Keratinocyte (primary cell): ENCODE measurements around the gene PDE1C. TPM values are rescaled to one million over a fixed set of nuclear protein-coding genes. Genes with fewer than 3 reads are reported as not detected.

Source experiments
- DNase-seq: peaks from one replicate; pipeline ENCODE4 v3.0.0-alpha.2; 2011; ENCODE audit warnings: low read depth, missing footprints, low spot score
- FAIRE-seq: peaks from 2 replicates; lab custom pipeline; 2011; peaks lifted over from hg19 to GRCh38; lab: Jason Lieb, UNC
- H2AFZ ChIP-seq: 2 replicates; pipeline ENCODE4 v1.6.0; 2012; ENCODE audit warnings: low read length, control low read depth, inconsistent platforms; ENCODE audit not compliant: control insufficient read depth
- H3K27ac ChIP-seq: 2 replicates; pipeline ENCODE4 v1.5.1; 2011; ENCODE audit warnings: low read length; ENCODE audit not compliant: control insufficient read depth, insufficient read depth
- H3K27me3 ChIP-seq: 3 replicates; pipeline ENCODE4 v1.6.0; 2011; ENCODE audit warnings: low read length; ENCODE audit not compliant: control insufficient read depth, insufficient read depth; ENCODE audit errors: extremely low read depth
- H3K36me3 ChIP-seq, 2 experiments: 2 replicates in 1 of 2; 3 replicates in 1 of 2; pipeline ENCODE4 v1.5.1; 2011; ENCODE audit warnings: low read length in 2 of 2, mild to moderate bottlenecking in 1 of 2; ENCODE audit not compliant: control insufficient read depth in 2 of 2, insufficient read depth in 2 of 2; ENCODE audit errors: extremely low read depth in 1 of 2
- H3K4me1 ChIP-seq: 3 replicates; pipeline ENCODE4 v1.5.1; 2011; ENCODE audit warnings: low read length; ENCODE audit not compliant: control insufficient read depth, insufficient read depth; ENCODE audit errors: extremely low read depth
- H3K4me2 ChIP-seq: 3 replicates; pipeline ENCODE4 v1.6.0; 2011; ENCODE audit warnings: low read depth, low read length; ENCODE audit not compliant: control insufficient read depth, insufficient read depth; ENCODE audit errors: extremely low read depth
- H3K4me3 ChIP-seq, 3 experiments: fragments of 200-600 bp in 1 of 3; sonication (generic) in 1 of 3; 2 replicates in 2 of 3; 3 replicates in 1 of 3; pipeline ENCODE4 v1.5.1; 2011 to 2016; ENCODE audit warnings: low read length in 3 of 3, mild to moderate bottlenecking in 3 of 3, control low read depth in 2 of 3, inconsistent platforms in 1 of 3, low read depth in 1 of 3, mixed read lengths in 1 of 3, mixed run types in 1 of 3, moderate library complexity in 1 of 3; ENCODE audit not compliant: control insufficient read depth in 2 of 3, insufficient read depth in 2 of 3; ENCODE audit errors: extremely low read depth in 1 of 3
- H3K79me2 ChIP-seq: 2 replicates; pipeline ENCODE4 v1.6.0; 2012; ENCODE audit warnings: low read length; ENCODE audit not compliant: control insufficient read depth, insufficient read depth
- H3K9ac ChIP-seq: 3 replicates; pipeline ENCODE4 v1.6.0; 2011; ENCODE audit warnings: low read length; ENCODE audit not compliant: control insufficient read depth, insufficient read depth; ENCODE audit errors: extremely low read depth
- H3K9me1 ChIP-seq: 3 replicates; pipeline ENCODE4 v1.6.0; 2011; ENCODE audit warnings: low read length; ENCODE audit not compliant: control insufficient read depth, insufficient read depth; ENCODE audit errors: extremely low read depth
- H3K9me3 ChIP-seq: 2 replicates; pipeline ENCODE4 v1.5.1; 2012; ENCODE audit warnings: low read depth, low read length; ENCODE audit not compliant: control insufficient read depth
- H4K20me1 ChIP-seq: 3 replicates; pipeline ENCODE4 v1.6.0; 2011; ENCODE audit warnings: low read length; ENCODE audit not compliant: control insufficient read depth, insufficient read depth; ENCODE audit errors: extremely low read depth
- EZH2 ChIP-seq: IDR thresholded peaks from one replicate; pipeline ENCODE4 v1.6.1; 2012; ENCODE audit warnings: inconsistent platforms, mild to moderate bottlenecking, low read length, moderate library complexity
- dilution Hi-C: fragments of 300-500 bp; cut with MboI; formaldehyde crosslinking; loops from one replicate; pipeline ENCODE4 v1.7.0; 2020; ENCODE audit warnings: low sequenced_read_pairs; ENCODE audit not compliant: extremely low pct_ligation_motif_present
- polyA plus RNA-seq, 5 experiments: library from polyadenylated mRNA; depleted of rRNA in 3 of 5; stranded (reverse) in 3 of 5; stranded (forward) in 1 of 5; unstranded in 1 of 5; fragments of >200 nt; gene quantifications; 1 replicate in 1 of 5; 2 replicates in 3 of 5; 3 replicates in 1 of 5; pipeline versions ENCODE4 v1.2.1 to v1.2.3, GENCODE V29; 2011 to 2012; ENCODE audit warnings: missing spikeins in 2 of 5, low read depth in 1 of 5, low replicate concordance in 1 of 5
- TF ChIP-seq, protein P1 (sequence below), 3 experiments: IDR thresholded peaks in 1 of 3; conservative IDR thresholded peaks in 1 of 3; optimal IDR thresholded peaks in 1 of 3; 2 replicates in 2 of 3; 3 replicates in 1 of 3; pipeline versions ENCODE3 to v1.5.1; 2011; ENCODE audit warnings: low read length in 3 of 3, mild to moderate bottlenecking in 3 of 3, moderate library complexity in 2 of 3, control low read depth in 1 of 3, inconsistent platforms in 1 of 3; ENCODE audit not compliant: insufficient read depth in 2 of 3; ENCODE audit errors: extremely low read depth in 1 of 3

PDE1C gene
- polyA plus RNA-seq, 1 donor (not counting 4 experiments of a cell fraction or from before 2014, with no cell fraction given) = 2.5 TPM

GRCh38 chr7:31882187-31882586, 188.0 kb downstream of the PDE1C start:
- H3K4me1 ChIP-seq = peaks cover 12% of the 10 kb centered on the region
- H4K20me1 ChIP-seq = no peaks in the 10 kb centered on the region
- H3K27me3 ChIP-seq = no peaks in the 10 kb centered on the region
- FAIRE-seq (no peak), DNase-seq (no peak)
- H3K36me3 ChIP-seq = no peaks in the 10 kb centered on the region
- TF ChIP-seq, protein P1, sequence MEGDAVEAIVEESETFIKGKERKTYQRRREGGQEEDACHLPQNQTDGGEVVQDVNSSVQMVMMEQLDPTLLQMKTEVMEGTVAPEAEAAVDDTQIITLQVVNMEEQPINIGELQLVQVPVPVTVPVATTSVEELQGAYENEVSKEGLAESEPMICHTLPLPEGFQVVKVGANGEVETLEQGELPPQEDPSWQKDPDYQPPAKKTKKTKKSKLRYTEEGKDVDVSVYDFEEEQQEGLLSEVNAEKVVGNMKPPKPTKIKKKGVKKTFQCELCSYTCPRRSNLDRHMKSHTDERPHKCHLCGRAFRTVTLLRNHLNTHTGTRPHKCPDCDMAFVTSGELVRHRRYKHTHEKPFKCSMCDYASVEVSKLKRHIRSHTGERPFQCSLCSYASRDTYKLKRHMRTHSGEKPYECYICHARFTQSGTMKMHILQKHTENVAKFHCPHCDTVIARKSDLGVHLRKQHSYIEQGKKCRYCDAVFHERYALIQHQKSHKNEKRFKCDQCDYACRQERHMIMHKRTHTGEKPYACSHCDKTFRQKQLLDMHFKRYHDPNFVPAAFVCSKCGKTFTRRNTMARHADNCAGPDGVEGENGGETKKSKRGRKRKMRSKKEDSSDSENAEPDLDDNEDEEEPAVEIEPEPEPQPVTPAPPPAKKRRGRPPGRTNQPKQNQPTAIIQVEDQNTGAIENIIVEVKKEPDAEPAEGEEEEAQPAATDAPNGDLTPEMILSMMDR (optimal IDR thresholded peaks at IDR 0.05 in 1 of 3, IDR thresholded peaks at IDR 0.05 in 1 of 3, conservative IDR thresholded peaks at IDR 0.05 in 1 of 3; ENCODE audit: extremely low read depth in 1 of 3, insufficient read depth in 2 of 3, low read length in 3 of 3) = peak in 2 of 3 experiments; percentile 14 to 15
- TF ChIP-seq EZH2 = no peak
- dilution Hi-C loops = no loop called here
- H3K27ac ChIP-seq = no peak overlapping the region
- no peaks in the 10 kb centered on the region for H3K9me1 ChIP-seq
- no peak overlapping the region for H3K4me3 ChIP-seq
- H3K9ac ChIP-seq = no peak overlapping the region
- no peaks in the 10 kb centered on the region for H3K79me2 ChIP-seq
- peak overlapping the region; percentile 34 for H3K4me2 ChIP-seq
- no peaks in the 10 kb centered on the region for H3K9me3 ChIP-seq
- peak overlapping the region; percentile 71 for H2AFZ ChIP-seq

DNA sequence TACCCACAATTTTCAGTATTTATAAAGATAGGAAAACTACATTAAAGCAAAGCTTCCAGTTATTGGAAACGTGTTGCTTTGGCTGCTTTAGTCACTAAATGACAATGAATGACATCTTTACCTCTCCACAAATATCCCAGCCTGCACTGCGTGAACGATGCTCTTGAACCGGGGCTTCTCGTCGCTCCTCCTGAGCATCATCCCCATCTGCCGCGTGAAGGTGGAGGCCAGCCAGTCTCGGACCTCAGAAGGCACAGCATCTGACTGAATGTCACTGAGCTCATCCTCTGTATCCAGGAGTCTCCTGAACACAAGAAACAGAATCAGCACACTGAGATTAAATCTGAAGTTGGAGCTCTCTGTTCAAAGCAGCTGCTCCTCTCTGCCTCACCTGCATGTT, 191.3 kb downstream of the PDE1C start:
- H3K4me2 ChIP-seq = no peak overlapping the region
- no peak for FAIRE-seq

More for the DNA sequence above, 191.3 kb downstream of the PDE1C start:
- no peaks in the 10 kb centered on the region for H3K9me1 ChIP-seq
- no peak overlapping the region for H2AFZ ChIP-seq
- H3K27ac ChIP-seq = no peak overlapping the region
- H3K79me2 ChIP-seq = no peaks in the 10 kb centered on the region
- no peak overlapping the region for H3K4me3 ChIP-seq
- H3K9ac ChIP-seq = no peak overlapping the region
- no peaks in the 10 kb centered on the region for H3K9me3 ChIP-seq
- H3K4me1 ChIP-seq = peaks cover 12% of the 10 kb centered on the region
- no peaks in the 10 kb centered on the region for H4K20me1 ChIP-seq
- no peak for DNase-seq
- no peaks in the 10 kb centered on the region for H3K36me3 ChIP-seq
- no peak for TF ChIP-seq EZH2
- TF ChIP-seq, protein P1 (optimal IDR thresholded peaks at IDR 0.05 in 1 of 3, IDR thresholded peaks at IDR 0.05 in 1 of 3, conservative IDR thresholded peaks at IDR 0.05 in 1 of 3; ENCODE audit: extremely low read depth in 1 of 3, insufficient read depth in 2 of 3, low read length in 3 of 3) = no peak
- no peaks in the 10 kb centered on the region for H3K27me3 ChIP-seq
- dilution Hi-C loops = no loop called here
